Measurements from ENCODE around the gene ABCA2.

The ABCA2 gene

DNA sequence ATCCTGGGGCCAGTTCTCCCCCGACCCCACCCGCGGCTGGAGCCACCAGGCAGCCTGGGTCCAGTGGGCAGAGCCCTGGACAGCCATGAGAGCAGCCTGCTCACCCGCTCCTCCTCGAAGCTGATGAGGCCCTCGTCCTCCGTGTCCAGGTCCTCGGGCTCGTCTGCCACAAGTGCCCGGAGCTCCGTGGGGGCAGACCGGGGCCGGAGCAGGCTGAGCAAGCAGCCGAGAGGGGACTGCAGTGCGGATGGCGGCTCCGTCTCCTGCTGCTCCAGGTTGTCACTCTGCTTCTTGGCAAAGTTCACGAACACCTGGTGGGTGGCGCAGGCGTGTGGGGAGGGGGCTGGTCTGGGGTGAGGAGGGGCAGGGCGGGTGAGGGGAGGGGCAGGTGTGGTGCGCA, 19.7 kb downstream of the ABCA2 start:
- Histone ChIP-seq H3K9ac (ENCODE audit: low read depth, low read length, poor library complexity, severe bottlenecking) (no peak overlapping the region), H3K4me2 (ENCODE audit: low read depth, low read length, poor library complexity, severe bottlenecking) (no peak overlapping the region), H4K20me1 (ENCODE audit: insufficient read depth, low read length, poor library complexity, severe bottlenecking) (no peaks in the 10 kb centered on the region), H3K36me3 (ENCODE audit: insufficient read depth, low read length) (no peaks in the 10 kb centered on the region), H3F3A (ENCODE audit: low read depth) (no peaks in the 10 kb centered on the region), H3K4me3 (ENCODE audit: low read length, poor library complexity, severe bottlenecking) (no peak overlapping the region), H3K4me1 (ENCODE audit: insufficient read depth, low read length, poor library complexity, severe bottlenecking) (no peaks in the 10 kb centered on the region), H3K9me2 (replicated peaks; ENCODE audit: low read depth, low read length) (no peaks in the 10 kb centered on the region), H3K27me3 (ENCODE audit: insufficient read depth, low read length, poor library complexity, severe bottlenecking) (no peaks in the 10 kb centered on the region), H3K79me2 (ENCODE audit: insufficient read depth, low read length) (no peaks in the 10 kb centered on the region), H3K9me3 (ENCODE audit: insufficient read depth, low read depth, low read length) (no peaks in the 10 kb centered on the region), H2AFZ (ENCODE audit: low read length) (no peak overlapping the region)
- TF ChIP-seq EZH2phosphoT487 (IDR thresholded peaks at IDR 0.05; ENCODE audit: borderline replicate concordance) = no peak
- TF ChIP-seq, protein P1, sequence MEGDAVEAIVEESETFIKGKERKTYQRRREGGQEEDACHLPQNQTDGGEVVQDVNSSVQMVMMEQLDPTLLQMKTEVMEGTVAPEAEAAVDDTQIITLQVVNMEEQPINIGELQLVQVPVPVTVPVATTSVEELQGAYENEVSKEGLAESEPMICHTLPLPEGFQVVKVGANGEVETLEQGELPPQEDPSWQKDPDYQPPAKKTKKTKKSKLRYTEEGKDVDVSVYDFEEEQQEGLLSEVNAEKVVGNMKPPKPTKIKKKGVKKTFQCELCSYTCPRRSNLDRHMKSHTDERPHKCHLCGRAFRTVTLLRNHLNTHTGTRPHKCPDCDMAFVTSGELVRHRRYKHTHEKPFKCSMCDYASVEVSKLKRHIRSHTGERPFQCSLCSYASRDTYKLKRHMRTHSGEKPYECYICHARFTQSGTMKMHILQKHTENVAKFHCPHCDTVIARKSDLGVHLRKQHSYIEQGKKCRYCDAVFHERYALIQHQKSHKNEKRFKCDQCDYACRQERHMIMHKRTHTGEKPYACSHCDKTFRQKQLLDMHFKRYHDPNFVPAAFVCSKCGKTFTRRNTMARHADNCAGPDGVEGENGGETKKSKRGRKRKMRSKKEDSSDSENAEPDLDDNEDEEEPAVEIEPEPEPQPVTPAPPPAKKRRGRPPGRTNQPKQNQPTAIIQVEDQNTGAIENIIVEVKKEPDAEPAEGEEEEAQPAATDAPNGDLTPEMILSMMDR (conservative IDR thresholded peaks at IDR 0.05; ENCODE audit: low read length) = no peak

DNA sequence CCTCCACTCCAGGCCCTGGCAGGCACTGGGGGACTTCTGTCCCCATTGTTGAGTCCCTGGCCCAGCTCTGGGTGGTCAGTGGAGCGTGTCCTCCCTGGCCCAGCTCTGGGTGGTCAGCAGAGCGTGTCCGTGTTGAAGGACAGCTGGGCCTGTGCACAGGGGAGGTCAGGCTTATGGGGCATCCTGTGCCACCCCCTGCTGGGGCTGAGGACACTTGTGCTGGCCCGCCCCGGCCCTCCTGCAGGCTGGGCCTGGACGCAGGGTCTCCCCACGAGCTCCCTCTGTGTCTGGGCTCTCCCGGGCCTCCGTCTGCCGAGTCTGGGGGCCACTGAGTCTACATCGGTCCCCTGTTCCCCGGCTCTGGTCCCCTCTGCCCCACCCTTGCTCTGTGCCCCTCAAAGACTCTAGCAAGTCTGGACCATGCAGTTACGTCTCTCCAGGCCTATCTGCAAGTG, 20.2 kb downstream of the ABCA2 start:
- no peak overlapping the region for H3K9ac ChIP-seq (ENCODE audit: low read depth, low read length, poor library complexity, severe bottlenecking)
- H3K9me2 ChIP-seq (replicated peaks; ENCODE audit: low read depth, low read length) = no peaks in the 10 kb centered on the region
- H2AFZ ChIP-seq (ENCODE audit: low read length) = no peak overlapping the region
- H3K36me3 ChIP-seq (ENCODE audit: insufficient read depth, low read length) = no peaks in the 10 kb centered on the region
- H3K4me2 ChIP-seq (ENCODE audit: low read depth, low read length, poor library complexity, severe bottlenecking) = no peak overlapping the region
- H4K20me1 ChIP-seq (ENCODE audit: insufficient read depth, low read length, poor library complexity, severe bottlenecking) = no peaks in the 10 kb centered on the region
- H3K9me3 ChIP-seq (ENCODE audit: insufficient read depth, low read depth, low read length) = no peaks in the 10 kb centered on the region
- H3K4me1 ChIP-seq (ENCODE audit: insufficient read depth, low read length, poor library complexity, severe bottlenecking) = no peaks in the 10 kb centered on the region
- H3K79me2 ChIP-seq (ENCODE audit: insufficient read depth, low read length) = no peaks in the 10 kb centered on the region
- no peak overlapping the region for H3K4me3 ChIP-seq (ENCODE audit: low read length, poor library complexity, severe bottlenecking)
- no peaks in the 10 kb centered on the region for H3F3A ChIP-seq (ENCODE audit: low read depth)
- H3K27me3 ChIP-seq (ENCODE audit: insufficient read depth, low read length, poor library complexity, severe bottlenecking) = no peaks in the 10 kb centered on the region
- TF ChIP-seq, protein P1 (conservative IDR thresholded peaks at IDR 0.05; ENCODE audit: low read length) = no peak
- TF ChIP-seq EZH2phosphoT487 (IDR thresholded peaks at IDR 0.05; ENCODE audit: borderline replicate concordance) = no peak

DNA sequence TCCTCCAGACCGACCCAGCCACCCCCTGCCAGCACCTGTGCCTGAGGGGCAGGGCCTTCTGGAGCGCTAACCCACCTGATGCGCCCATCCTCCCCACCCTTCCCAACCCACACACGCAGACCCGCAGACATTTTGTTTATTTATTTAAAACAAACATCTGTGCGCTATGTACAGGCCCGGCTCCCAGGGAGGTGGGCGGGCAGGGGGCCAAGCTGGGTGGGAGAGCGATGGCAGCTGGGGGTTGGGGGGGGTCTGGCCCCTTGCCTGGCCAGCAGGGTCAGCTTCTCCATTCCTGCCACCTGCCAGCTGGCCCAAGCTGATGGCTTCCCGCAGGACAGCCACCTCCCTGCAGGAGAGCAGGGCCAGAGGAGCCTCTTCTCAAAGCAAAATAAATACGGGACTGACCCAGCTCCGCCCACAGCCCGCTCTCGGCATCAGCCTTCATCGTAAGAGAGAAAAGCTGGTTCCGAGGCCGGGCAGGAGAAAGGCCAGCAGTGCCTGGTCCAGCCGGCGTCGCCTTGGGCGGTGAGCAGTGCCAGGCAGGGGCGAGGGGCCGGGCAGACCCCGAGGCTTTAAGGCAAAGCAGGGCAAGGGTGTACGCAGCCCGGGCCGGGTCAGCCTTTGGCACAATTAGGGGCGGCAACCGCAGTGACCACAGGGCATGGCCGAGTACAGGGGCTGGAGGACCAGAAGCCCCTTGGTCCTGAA, 20.8 kb downstream of the ABCA2 start:
- Histone ChIP-seq H3K9ac (ENCODE audit: low read depth, low read length, poor library complexity, severe bottlenecking) (no peak overlapping the region), H3K27me3 (ENCODE audit: insufficient read depth, low read length, poor library complexity, severe bottlenecking) (no peaks in the 10 kb centered on the region), H4K20me1 (ENCODE audit: insufficient read depth, low read length, poor library complexity, severe bottlenecking) (no peaks in the 10 kb centered on the region), H3K9me2 (replicated peaks; ENCODE audit: low read depth, low read length) (no peaks in the 10 kb centered on the region), H3K4me1 (ENCODE audit: insufficient read depth, low read length, poor library complexity, severe bottlenecking) (no peaks in the 10 kb centered on the region), H3K4me2 (ENCODE audit: low read depth, low read length, poor library complexity, severe bottlenecking) (no peak overlapping the region), H3K4me3 (ENCODE audit: low read length, poor library complexity, severe bottlenecking) (no peak overlapping the region), H3K79me2 (ENCODE audit: insufficient read depth, low read length) (no peaks in the 10 kb centered on the region), H3F3A (ENCODE audit: low read depth) (no peaks in the 10 kb centered on the region), H2AFZ (ENCODE audit: low read length) (no peak overlapping the region), H3K9me3 (ENCODE audit: insufficient read depth, low read depth, low read length) (no peaks in the 10 kb centered on the region), H3K36me3 (ENCODE audit: insufficient read depth, low read length) (no peaks in the 10 kb centered on the region)
- TF ChIP-seq, protein P1 (conservative IDR thresholded peaks at IDR 0.05; ENCODE audit: low read length) = no peak
